Measurements from ENCODE around the gene CCDC12.
"Not testable (repeated sequence)": the region's sequence is repeated elsewhere in the genome, so short reads cannot be mapped to it uniquely, and the experiment has no call there.

CCDC12 gene

DNA sequence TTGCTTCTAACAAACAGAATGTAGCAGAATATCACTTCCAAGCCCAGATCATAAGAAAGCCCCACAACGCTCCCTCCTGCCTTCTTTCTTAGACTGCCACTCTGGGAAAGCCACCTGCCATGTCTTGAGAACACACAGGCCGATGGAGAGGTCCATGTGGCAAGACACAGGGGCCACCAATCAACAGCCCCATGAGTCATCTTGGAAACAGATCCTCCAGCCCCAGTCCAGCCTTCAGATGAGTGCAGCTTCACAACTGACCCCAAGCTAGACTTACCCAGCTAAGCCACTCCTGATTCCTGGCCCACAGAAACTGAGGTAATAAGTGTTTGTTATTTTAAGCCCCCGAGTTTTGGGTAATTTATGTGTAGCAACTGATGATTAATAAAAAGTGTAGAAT lies 59.3 kb downstream of the CCDC12 start:
- no peak overlapping the region for H3K4me3 Mint-ChIP-seq
- no peaks in the 10 kb centered on the region for H3K9me3 Mint-ChIP-seq
- no peak for DNase-seq
- H3K27me3 Mint-ChIP-seq: no peaks in the 10 kb centered on the region
- no peak for ATAC-seq (replicated peaks)
- peaks cover 14 to 17% of the 10 kb centered on the region in 2 donors for H3K4me1 Mint-ChIP-seq (ENCODE audit: low read depth in 2 of 2)
- H3K36me3 Mint-ChIP-seq (ENCODE audit: insufficient read depth): peaks cover 62% of the 10 kb centered on the region
- H3K27ac Mint-ChIP-seq: peak overlapping the region in 1 of 2 donors; percentile 44

DNA sequence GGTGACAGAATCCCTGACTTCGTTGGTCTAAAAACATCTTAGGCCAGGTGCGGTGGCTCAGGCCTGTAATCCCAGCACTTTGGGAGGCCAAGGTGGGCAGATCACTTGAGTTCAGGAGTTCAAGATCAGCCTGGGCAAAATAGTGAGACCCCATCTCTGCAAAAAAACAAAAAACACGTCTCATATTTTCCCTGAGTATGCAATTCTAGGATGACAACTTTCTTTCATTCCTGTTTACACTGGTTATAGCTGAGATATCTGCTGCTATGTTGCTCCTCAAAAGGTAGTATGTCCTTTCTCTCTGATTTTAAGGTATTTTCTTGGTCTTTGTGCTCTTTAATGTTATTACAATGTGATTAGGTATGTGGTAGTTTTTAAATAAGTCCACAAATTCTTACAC lies 59.7 kb downstream of the CCDC12 start:
- no peak overlapping the region for H3K4me3 Mint-ChIP-seq
- H3K36me3 Mint-ChIP-seq (ENCODE audit: insufficient read depth): peaks cover 57% of the 10 kb centered on the region
- peak overlapping the region; percentile 44 to 56 for H3K27ac Mint-ChIP-seq
- DNase-seq (no peak), ATAC-seq (replicated peaks) (no peak)
- peaks cover 14 to 17% of the 10 kb centered on the region in 2 donors for H3K4me1 Mint-ChIP-seq (ENCODE audit: low read depth in 2 of 2)
- no peaks in the 10 kb centered on the region for H3K27me3 Mint-ChIP-seq
- no peaks in the 10 kb centered on the region for H3K9me3 Mint-ChIP-seq

DNA sequence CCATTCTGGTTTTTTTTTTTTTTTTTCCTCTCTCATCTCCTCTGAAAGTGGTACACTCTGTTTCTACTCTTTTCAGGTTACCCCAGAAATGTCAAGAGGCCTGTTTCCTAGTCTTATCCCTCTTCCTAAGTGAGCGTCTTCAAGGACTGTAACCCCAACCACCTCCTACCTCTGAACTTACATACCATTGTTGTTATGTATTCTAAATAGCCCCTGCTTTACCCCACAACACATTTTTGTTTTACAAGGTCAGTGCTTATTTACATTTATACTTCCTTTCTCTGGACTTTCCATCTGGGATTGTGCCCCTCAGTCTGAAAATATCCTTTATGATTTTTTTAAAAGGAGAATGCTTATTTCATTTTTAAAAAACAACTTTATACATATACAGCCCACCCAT lies 60.3 kb downstream of the CCDC12 start:
- Mint-ChIP-seq H3K4me1 (ENCODE audit: low read depth in 2 of 2) (peaks cover 14 to 17% of the 10 kb centered on the region in 2 donors), H3K9me3 (no peaks in the 10 kb centered on the region), H3K27ac (peak overlapping the region; percentile 56 to 83), H3K4me3 (no peak overlapping the region), H3K36me3 (ENCODE audit: insufficient read depth) (peaks cover 52% of the 10 kb centered on the region), H3K27me3 (no peaks in the 10 kb centered on the region)
- no peak for DNase-seq
- no peak for ATAC-seq (replicated peaks)

DNA sequence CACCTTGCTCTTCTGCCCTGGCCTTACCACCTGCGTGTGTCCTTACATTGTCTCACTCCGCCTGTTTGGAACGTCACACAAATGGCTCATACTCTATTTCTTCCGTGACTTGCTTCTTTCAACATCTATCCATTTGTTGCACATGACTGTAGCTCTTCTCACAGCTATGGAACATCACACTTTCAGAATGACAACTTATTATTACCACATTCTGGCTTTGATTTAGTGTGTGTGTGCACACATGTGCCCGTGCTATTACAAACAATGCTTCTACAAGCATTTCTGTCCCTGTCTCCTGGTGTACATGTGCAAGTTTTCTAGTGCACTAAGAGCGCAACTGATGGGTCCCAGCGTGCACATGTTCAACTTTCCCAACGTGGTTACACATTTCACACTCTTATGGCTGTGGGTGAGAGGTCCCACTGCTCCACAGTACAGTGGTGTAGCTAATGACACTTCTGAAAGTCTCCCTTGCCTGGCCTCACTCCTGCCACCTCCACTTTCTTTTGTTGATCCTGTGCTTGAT lies 61.2 kb downstream of the CCDC12 start:
- no peak for DNase-seq
- Mint-ChIP-seq H3K9me3 (no peaks in the 10 kb centered on the region), H3K27me3 (no peaks in the 10 kb centered on the region), H3K4me1 (ENCODE audit: low read depth in 2 of 2) (peaks cover 14 to 17% of the 10 kb centered on the region in 2 donors), H3K36me3 (ENCODE audit: insufficient read depth) (peaks cover 43% of the 10 kb centered on the region), H3K4me3 (no peak overlapping the region), H3K27ac (peak overlapping the region; percentile 56 to 83)
- ATAC-seq (replicated peaks): peak; percentile 44

DNA sequence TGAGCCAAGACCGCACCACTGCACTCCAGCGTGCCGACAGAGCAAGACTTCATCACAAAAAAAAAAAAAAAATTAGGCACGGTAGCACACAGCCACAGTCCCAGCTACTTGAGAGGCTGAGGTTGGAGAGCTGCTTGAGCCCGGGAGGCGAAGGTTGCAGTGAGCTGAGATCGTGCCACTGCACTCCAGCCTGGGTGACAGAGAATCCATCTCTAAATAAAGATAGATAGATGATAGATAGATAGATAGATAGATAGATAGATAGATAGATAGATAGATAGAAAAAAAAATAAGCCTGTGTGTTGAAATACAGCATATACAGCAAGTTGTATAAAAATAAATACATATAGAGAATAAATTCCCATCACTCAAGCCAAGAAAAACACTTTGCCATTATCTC lies 61.7 kb downstream of the CCDC12 start:
- H3K27me3 Mint-ChIP-seq: no peaks in the 10 kb centered on the region
- no peak overlapping the region for H3K4me3 Mint-ChIP-seq
- DNase-seq: no peak
- ATAC-seq (replicated peaks): no peak
- peak overlapping the region in 1 of 2 donors; percentile 56 for H3K27ac Mint-ChIP-seq
- peaks cover 14 to 17% of the 10 kb centered on the region in 2 donors for H3K4me1 Mint-ChIP-seq (ENCODE audit: low read depth in 2 of 2)
- peaks cover 38% of the 10 kb centered on the region for H3K36me3 Mint-ChIP-seq (ENCODE audit: insufficient read depth)
- H3K9me3 Mint-ChIP-seq: no peaks in the 10 kb centered on the region

DNA sequence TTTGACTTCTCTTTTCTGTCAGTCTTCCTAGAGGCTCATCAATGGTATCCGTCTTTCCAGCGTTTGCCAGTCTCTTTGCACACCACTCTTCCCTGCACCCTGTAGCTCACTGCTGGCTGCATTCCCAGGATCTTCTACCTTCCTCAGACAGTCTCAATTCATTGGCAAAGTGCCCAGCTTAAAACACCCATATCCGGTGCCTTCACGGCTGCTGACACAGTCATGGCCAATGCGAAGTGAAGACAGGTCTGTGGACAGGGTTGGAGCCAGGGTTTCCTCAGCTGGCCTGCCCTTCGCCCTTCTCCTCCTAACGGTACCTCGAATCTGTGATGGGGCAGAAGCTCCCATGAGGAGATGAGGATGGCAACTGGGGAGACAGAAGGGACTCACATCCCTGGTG lies 62.9 kb downstream of the CCDC12 start:
- H3K27ac Mint-ChIP-seq: peak overlapping the region; percentile 7 to 12
- no peaks in the 10 kb centered on the region for H3K27me3 Mint-ChIP-seq
- DNase-seq (no peak), ATAC-seq (replicated peaks) (no peak)
- no peak overlapping the region for H3K4me3 Mint-ChIP-seq
- H3K36me3 Mint-ChIP-seq (ENCODE audit: insufficient read depth): peaks cover 26% of the 10 kb centered on the region
- H3K9me3 Mint-ChIP-seq: no peaks in the 10 kb centered on the region
- peaks cover 20 to 21% of the 10 kb centered on the region in 2 donors for H3K4me1 Mint-ChIP-seq (ENCODE audit: low read depth in 2 of 2)

DNA sequence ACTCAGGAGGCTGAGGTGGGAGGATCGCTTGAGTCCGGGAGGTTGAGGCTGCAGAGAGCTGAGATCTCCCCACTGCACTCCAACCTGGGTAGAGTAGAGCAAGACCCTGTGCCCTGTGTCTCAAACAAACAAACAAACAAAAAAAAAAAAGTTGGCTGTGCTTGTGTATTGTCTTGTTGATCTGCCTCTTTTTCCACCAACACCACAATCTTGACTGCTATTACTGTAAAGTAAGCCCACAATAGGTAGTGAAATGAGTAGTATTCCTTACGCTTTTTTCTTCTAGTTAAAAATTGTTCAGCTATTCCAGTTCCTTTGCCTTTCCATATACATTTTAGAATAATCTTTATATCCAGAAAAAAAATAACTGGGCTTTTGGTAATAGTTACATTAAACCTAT lies 63.6 kb downstream of the CCDC12 start:
- Mint-ChIP-seq H3K4me1 (ENCODE audit: low read depth in 2 of 2) (peaks cover 20 to 21% of the 10 kb centered on the region in 2 donors), H3K27me3 (no peaks in the 10 kb centered on the region), H3K4me3 (no peak overlapping the region), H3K27ac (peak overlapping the region in 1 of 2 donors; percentile 12), H3K9me3 (no peaks in the 10 kb centered on the region), H3K36me3 (ENCODE audit: insufficient read depth) (peaks cover 19% of the 10 kb centered on the region)
- no peak for DNase-seq
- no peak for ATAC-seq (replicated peaks)

DNA sequence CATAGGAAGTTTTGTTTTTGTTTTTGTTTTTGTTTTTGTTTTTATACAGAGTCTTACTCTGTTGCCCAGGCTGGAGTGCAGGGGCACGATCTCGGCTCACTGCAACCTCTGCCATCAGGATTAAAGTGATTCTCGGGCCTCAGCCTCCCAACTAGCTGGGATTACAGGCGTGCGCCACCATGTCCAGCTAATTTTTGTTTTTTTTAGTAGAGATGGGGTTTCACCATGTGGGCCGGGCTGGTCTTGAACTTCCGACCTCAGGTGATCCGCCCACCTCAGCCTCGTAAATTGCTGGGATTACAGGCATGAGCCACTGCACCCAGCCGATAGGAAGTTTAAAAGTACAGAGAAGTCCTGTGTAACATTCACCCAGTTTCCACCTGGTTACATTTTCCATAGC lies 65.6 kb downstream of the CCDC12 start:
- H3K27me3 Mint-ChIP-seq; H3K27ac Mint-ChIP-seq; H3K4me3 Mint-ChIP-seq; H3K36me3 Mint-ChIP-seq (ENCODE audit: insufficient read depth); H3K9me3 Mint-ChIP-seq; ATAC-seq (replicated peaks); DNase-seq: not testable (repeated sequence)
- H3K4me1 Mint-ChIP-seq (ENCODE audit: low read depth in 2 of 2): peaks cover 16 to 20% of the 10 kb centered on the region in 2 donors

DNA sequence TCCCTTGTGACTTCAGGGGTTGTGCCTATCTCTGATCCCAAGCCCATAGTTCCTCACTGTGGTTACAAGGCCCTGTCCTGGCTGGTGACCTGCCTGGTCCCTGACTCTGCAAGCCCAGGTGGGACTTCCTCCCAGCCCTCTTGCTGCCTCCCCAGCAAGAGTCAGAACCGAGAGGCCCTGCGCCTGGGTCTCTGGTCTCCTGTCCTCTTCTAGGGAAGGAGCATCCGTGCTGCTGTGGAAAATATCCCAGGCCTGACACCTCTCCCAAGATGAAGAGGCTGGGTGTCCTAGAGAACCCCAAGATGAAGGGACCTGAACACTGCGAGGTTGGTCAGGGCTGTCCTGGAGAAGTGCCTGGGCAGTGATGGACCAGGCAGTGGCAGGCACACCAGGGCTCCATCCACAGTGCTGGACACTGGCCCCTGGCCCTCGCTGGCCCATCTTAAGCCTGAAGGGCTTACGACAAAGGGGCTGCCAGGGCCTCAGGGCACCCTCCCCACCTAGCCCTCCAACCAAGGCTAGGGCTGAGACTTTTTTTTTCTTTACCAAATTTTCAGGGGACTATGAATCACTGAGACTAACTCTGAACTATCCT lies 66.3 kb downstream of the CCDC12 start:
- no peaks in the 10 kb centered on the region for H3K9me3 Mint-ChIP-seq
- ATAC-seq (replicated peaks) (no peak), DNase-seq (no peak)
- H3K4me1 Mint-ChIP-seq (ENCODE audit: low read depth in 2 of 2): peaks cover 10 to 15% of the 10 kb centered on the region in 2 donors
- peaks cover 2% of the 10 kb centered on the region for H3K36me3 Mint-ChIP-seq (ENCODE audit: insufficient read depth)
- no peaks in the 10 kb centered on the region for H3K27me3 Mint-ChIP-seq
- no peak overlapping the region for H3K4me3 Mint-ChIP-seq
- no peak overlapping the region for H3K27ac Mint-ChIP-seq

DNA sequence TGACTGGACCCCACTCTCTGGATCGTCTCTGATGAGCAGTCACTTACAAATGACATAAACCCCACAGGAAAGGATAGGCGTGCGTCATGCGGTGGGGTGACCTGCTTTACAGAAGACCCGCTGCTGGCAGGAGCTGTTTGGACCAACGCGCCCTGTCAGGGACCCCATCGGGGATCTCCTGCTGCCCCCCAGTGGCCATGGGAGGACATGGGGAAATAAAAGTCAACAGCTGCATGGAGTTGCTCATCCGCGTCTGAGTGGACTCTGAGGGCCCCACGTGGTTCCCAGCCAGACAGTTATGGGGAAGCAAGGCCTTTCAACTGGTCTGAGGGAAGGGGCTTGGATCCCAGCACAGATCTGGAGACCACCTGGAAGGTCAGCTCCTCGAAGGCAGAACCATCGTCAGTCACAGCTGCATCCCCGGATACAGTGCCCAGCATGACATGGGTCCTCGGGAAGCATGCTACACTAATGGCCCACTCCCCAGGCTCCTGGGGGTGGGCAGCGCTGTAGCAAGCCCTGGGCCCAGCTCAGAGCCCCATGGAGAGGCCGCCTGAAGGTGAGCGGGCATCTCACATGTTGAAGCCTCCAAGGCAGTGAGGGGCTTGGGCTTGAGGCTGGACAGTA lies 66.9 kb downstream of the CCDC12 start:
- DNase-seq: peak; percentile 78 to 82 (median 80)
- peak; percentile 96 for ATAC-seq (replicated peaks)
- Mint-ChIP-seq H3K27ac (no peak overlapping the region), H3K27me3 (no peaks in the 10 kb centered on the region), H3K9me3 (no peaks in the 10 kb centered on the region), H3K4me1 (ENCODE audit: low read depth in 2 of 2) (peaks cover 8 to 13% of the 10 kb centered on the region in 2 donors), H3K36me3 (ENCODE audit: insufficient read depth) (no peaks in the 10 kb centered on the region), H3K4me3 (peak overlapping the region; percentile 5 to 41)

DNA sequence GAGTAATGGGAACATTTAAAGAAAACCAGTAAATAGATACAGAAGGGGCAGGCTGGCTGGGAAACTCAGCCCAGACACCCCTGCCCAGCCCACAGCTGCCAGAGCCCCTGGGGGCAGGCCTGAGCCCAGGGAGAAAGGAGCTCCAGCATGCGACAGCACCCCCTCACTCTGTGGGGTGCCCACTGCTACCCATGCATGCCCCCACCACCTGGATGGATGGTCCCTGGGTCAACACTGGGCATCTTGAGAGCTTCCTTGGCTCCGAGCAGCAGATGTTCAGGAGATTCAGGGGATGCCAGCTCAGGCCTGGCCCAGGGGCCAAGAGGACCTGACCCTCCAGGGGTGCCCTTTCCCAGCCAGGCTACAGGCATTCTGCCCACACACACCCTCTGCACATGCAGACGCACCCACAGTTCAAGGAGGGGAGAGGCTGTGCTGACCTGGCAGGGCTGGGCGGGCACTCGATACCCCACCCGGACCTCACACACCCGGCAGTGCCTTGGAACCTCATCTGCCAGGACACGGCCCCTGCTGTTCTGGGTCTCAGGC lies 67.5 kb downstream of the CCDC12 start:
- no peak for DNase-seq
- Mint-ChIP-seq H3K4me3 (peak overlapping the region; percentile 5 to 41), H3K4me1 (ENCODE audit: low read depth in 2 of 2) (peaks cover 5 to 13% of the 10 kb centered on the region in 2 donors), H3K27me3 (no peaks in the 10 kb centered on the region), H3K9me3 (no peaks in the 10 kb centered on the region), H3K36me3 (ENCODE audit: insufficient read depth) (no peaks in the 10 kb centered on the region), H3K27ac (no peak overlapping the region)
- ATAC-seq (replicated peaks): no peak

DNA sequence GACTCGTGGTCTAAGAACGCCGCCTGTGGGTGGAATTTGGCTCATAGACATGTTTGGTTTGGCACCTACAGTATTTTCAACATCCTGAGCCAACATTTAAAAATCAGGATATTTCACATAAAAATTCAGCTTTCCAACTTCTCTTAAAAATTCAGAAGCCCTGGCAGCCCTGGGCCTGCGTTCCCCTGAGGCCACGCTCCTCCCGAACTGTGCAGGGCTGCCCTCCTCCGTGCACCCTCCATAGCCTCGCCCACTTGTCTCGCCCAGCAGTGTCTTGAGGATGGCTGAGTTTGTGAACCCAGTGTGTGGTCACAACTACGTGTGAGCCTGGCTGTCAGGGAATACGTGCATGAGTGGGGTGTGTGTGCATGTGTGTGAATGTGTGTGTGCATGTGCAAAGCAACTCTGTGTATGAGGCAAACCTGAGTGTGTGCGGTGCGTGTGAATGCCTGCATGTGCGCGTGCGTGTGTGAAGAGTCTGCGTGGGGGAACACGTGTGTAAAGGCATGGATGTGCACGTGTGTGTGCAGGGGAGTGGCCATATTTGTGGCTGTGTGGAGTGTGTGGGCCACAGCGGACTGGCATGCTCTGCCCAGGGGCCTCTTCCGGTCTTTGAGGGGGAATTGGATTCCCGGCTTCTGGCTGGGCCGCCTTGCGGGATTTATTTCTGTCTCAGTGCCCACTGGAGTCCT lies 68.1 kb downstream of the CCDC12 start:
- Mint-ChIP-seq H3K4me3 (no peak overlapping the region), H3K9me3 (no peaks in the 10 kb centered on the region), H3K27me3 (no peaks in the 10 kb centered on the region), H3K4me1 (ENCODE audit: low read depth in 2 of 2) (peaks cover 4 to 7% of the 10 kb centered on the region in 2 donors), H3K27ac (no peak overlapping the region), H3K36me3 (ENCODE audit: insufficient read depth) (no peaks in the 10 kb centered on the region)
- DNase-seq: no peak
- ATAC-seq (replicated peaks): no peak

DNA sequence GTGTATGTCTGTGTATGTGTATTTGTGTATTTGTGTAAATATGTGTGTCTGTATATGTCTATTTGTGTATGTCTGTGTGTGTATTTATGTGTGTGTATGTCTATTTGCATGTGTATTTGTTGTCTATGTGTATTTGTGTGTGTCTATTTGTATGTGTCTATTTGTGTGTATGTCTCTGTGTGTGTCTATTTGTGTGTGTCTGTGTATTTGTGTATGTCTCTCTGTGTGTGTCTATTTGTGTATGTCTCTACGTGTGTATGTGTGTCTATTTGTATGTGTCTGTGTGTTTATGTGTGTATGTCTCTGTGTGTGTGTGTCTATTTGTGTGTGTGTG lies 68.6 kb downstream of the CCDC12 start:
- no peak overlapping the region for H3K4me3 Mint-ChIP-seq

More for the DNA sequence above, 68.6 kb downstream of the CCDC12 start:
- ATAC-seq (replicated peaks) (no peak), DNase-seq (no peak)
- Mint-ChIP-seq H3K4me1 (ENCODE audit: low read depth in 2 of 2) (peaks cover 4 to 5% of the 10 kb centered on the region in 2 donors), H3K27me3 (no peaks in the 10 kb centered on the region), H3K36me3 (ENCODE audit: insufficient read depth) (no peaks in the 10 kb centered on the region), H3K9me3 (no peaks in the 10 kb centered on the region), H3K27ac (no peak overlapping the region)
